ENCODE data around the gene ADRA2C.

- TF ChIP-seq PAX5 (IDR thresholded peaks at IDR 0.05; ENCODE audit: insufficient read depth, low read length, severe bottlenecking) (no peak), POLR2AphosphoS5 (IDR thresholded peaks at IDR 0.05; ENCODE audit: low read depth, low read length) (no peak), POLR2A (IDR thresholded peaks at IDR 0.05; ENCODE audit: low read depth, low read length) (no peak), SPI1 (IDR thresholded peaks at IDR 0.05; ENCODE audit: low read depth, low read length) (no peak), TAF1 (IDR thresholded peaks at IDR 0.05; ENCODE audit: low read depth, low read length) (no peak)
Observed at GRCh38 chr4:3748136-3748898, 17.9 kb upstream of the ADRA2C start.
